GM18870 (cell line): ENCODE measurements around the gene RASA4B.
A peak's percentile ranks its signal among the peaks of the same experiment; 100 is the strongest.
"Not testable (repeated sequence)": the region's sequence is repeated elsewhere in the genome, so short reads cannot be mapped to it uniquely, and the experiment has no call there.

Experiments
- ATAC-seq: cut with Tn5 transposase; IDR thresholded peaks from one replicate; pipeline ENCODE4 v1.9.1; 2021; ENCODE audit warnings: moderate library complexity; ENCODE audit not compliant: unreplicated experiment

RASA4B gene

DNA sequence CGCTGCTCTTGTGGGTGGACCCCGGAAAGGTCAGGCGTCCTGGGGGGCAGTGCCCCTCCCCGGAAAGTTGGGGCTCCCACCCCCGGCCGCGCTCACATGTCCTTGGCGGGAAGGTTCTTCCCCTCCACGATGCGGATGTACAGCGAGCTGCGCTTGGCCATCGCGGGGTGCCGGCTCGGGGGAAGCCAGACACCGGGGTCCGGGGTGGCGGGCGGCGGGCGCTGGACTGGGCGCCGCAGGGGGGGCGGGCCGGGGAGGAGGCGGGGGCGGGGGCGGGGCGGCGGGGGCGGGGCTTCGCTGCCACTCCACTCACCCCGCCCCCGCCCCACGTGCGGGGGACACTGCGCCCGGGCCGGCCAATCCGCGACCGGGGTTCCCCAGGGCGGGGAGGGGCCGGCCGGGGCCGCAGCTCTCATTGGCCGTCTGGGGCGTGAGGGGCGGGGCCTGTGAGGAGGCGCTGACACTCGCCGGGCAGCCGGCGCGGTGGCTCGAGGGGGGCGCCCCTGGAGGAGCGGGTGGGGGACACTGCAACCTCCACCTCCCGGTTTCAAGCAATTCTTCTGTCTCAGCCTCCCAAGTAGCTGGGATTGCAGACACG, at the start of gene RASA4B:
Gene RASA4B, minus strand, starts transcription at position 228 of the 598 bp plus-strand sequence. Its CDS starts 67 bp downstream, at position 161.
- not testable (repeated sequence) for ATAC-seq

DNA sequence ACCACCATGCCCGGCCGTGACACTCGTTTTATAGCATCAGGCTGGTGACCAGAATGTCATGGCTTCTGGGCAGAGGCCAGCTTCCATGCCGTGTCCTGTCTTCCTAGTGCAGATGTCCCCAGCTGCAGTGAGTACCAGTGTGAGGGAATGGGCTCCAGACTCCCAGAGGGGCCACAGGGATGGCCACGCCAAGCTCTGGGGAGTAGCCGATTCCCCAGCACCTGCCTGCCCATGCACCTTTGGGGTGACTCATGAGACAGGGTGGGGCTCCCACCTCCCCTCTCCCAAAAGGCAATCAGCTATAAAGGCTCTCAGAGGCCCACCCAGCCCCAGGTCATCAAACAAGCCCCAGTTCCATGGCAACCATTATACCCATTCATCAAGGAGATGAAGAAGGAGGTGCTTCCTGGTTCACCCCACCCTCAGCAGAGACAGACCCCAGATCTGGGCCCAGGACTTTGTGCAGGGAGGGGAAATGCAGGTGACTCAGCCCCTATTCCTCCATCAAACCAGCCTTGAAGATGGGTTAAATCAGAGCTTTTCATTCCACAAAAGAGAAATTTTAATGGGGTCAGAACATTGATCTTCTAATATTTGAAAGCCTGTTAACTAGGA, 33.3 kb upstream of the RASA4B start, which contains the start of gene SPDYE2:
Gene SPDYE2, plus strand, starts transcription at position 419 of the 615 bp plus-strand sequence. CDS start 2,030 bp downstream, outside the sequence.
- ATAC-seq = not testable (repeated sequence)

DNA sequence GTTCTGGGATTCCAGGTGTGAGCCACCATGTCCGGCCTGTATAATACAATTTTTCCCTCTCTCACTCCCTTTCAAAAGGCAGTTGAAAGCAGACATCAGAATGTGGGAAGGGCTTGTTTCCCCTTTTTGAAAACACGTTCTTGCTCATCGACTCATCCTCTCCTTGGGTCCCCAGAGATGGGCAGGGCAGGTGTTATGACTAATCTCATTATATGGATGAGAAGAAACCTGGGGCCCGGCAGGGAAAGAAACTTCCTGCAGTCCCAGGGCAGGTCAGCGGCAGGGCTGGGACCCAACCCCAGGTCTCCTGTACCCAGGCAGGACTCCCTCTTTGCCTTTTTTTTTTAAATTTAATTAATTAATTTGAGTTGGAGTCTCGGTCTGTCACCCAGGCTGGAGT, 28.8 kb upstream of the RASA4B start:
- ATAC-seq = peak; percentile 78

DNA sequence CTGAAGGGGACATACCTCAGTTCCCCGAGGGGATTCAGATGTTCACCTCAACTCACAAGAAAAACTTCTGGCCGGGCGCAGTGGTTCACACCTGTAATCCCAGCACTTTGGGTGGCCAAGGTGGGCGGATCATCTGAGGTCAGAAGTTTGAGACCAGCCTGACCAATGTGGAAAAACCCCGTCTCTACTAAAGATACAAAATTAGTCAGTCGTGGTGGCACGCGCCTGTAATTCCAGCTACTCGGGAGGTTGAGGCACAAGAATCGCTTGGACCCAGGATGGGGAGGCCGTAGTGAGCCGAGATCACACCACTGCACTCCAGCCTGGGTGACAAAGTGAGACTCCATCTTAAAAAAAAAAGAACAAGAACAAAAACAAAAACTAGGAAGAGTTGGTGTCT, 27.7 kb upstream of the RASA4B start:
- ATAC-seq = not testable (repeated sequence)

DNA sequence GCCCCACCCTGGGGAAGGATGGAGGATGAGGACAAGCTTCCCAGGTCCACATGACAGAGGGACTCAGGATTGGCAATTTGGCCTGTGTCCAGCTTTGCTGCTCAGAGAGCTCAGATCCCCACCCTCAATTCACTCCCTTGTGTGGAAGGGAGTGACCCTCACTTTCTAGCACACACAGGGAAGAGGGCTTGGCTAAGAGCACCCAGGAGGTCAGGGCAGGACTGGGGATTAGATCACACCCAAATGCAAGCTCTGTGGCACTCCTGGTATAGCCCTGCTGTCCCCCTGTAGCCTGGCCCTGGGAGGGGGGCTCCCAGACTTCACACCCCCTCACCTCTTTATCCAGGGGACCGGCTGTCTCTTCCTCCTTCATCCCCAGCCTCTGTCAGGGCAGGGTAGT, 26.8 kb upstream of the RASA4B start:
- not testable (repeated sequence) for ATAC-seq

DNA sequence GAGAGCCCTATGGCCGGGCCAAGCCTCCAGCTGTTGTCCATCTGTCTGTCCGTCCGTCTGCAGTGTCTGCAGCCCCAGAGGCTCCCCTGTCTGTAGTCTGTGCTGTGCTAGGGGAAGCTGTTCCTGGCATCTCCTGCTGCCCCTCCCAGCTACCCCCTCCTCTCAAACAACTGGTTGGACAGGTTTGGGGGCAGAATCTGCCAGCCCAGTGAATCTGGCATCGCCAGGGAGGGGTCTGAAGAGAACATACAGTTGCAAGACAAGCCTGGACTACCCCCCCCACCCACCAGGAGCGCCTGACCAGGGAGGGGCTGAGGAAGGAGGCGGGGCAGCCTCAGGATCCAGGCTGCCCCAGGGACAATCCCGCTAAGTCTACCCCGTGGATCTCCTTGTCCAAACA, 26.0 kb upstream of the RASA4B start, which contains the start of gene UPK3BL2:
Gene UPK3BL2, minus strand, starts transcription at position 101 of the 400 bp plus-strand sequence. Its CDS starts 60 bp downstream, at position 41.
- not testable (repeated sequence) for ATAC-seq

DNA sequence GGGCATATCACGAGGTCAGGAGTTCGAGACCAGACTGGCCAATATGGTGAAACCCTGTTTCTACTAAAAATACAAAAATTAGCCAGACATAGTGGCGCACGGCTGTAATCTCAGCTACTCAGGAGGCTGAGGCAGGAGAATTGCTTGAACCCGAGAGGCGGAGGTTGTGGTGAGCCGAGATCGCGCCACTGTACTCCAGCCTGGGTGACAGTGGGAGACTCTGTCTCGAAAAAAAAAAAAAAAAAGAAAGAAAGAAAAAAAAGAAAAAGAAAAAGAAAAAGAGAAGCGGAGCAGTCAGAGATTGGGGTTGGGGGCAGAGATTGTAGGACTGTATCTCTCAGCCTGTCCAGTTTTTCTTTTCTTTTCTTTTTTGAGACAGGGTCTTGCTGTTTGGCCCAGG, 25.2 kb upstream of the RASA4B start:
- not testable (repeated sequence) for ATAC-seq

DNA sequence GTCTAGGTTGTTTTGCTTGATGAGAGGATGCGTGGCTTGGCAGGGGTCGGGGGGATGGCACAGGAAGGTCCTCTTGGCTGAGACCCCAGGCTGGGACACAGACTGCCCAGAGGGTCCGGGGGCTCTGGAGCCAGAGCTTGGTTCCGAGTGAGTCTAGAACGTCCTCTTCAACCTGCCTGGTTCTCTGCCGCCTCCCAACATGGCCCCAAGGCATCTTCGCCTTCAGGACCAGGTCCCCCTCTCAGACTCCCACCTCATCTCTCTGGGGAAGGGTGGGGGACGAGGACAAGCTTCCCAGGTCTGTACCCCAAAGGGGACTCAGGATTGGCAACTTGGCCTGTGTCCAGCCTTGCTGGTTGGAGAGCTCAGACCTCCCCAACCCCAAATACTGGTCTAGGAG, 24.5 kb upstream of the RASA4B start:
- not testable (repeated sequence) for ATAC-seq

DNA sequence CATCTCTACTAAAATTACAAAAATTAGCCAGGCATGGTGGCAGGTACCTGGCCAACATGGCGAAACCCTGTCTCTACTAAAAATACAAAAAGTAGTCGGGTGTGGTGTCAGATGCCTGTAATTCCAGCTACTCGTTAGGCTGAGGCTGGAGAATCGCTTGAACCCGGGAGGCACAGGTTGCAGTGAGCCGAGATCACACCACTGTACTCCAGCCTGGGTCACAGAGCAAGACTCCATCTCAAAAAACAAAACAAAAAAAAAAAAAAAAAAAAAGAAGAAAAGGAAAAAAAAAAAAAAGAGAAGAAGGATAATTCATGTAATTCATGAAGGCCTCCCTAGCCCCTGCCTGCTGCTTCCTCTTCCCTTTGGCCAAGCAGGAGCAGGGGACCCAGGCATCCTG, 23.0 kb upstream of the RASA4B start:
- not testable (repeated sequence) for ATAC-seq

DNA sequence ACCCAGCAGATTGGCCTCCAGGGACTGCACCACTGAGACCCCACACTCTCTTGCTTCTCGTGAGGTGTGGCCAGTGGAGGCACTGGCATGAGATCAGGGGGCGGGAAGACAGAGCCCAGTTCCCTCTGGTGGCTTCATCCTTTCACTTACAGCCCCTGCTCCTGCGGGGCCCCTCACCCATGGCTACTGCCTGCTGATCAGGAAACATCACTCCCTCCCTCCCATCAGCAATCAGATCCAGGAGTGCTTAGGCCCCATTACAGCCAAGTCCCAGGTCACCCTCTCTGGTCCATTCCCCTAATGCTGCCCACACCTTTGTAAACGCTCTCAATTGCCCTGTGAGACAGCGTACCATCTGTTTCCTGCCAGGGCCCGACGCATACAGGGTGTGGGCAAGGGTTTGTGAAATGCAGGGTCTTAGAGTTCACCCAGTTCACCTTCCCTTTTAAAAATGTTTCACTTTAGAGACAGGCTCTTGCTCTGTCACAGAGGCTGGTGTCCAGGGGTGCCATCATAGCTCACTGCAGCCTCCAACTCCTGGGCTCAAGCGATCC, 17.6 kb upstream of the RASA4B start:
- not testable (repeated sequence) for ATAC-seq

DNA sequence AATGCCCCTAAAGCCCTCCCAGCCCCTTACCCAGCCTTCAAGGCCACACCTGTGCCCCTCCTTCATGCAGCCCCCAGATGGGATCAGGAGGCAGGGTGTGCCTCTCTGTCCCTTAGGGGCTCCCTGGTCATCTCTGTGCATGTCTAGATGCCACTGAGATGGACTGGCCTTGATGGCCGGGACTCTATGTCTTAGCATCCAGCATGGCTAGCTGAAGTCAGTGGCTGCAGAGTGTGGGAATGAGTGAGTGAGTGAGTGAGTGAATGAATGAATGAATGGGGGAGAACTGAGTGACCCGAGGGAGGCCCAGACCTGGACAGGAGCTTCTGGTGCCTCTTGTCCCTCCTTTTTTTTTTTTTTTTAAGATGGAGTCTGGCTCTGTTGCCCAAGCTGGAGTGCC, 14.6 kb upstream of the RASA4B start:
- not testable (repeated sequence) for ATAC-seq

DNA sequence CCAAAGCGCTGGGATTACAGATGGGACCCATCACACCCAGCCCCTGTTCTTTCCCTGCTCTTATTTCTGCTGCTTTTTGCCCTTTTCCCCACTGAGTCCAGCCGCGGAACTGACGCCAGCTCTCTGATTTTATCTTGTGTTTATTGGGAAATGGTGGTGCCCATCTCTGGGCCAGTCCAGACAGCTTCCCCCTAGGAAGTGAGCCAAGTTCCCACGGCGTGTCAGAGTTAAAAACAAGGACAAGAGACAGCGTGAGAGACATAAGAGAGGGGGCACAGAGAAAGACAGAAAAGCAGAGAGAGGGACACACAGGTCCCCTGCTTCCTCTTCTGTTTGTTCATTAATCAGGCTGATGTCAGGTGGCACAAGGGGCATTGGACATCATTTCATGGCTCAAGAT, 14.0 kb upstream of the RASA4B start:
- ATAC-seq = not testable (repeated sequence)

DNA sequence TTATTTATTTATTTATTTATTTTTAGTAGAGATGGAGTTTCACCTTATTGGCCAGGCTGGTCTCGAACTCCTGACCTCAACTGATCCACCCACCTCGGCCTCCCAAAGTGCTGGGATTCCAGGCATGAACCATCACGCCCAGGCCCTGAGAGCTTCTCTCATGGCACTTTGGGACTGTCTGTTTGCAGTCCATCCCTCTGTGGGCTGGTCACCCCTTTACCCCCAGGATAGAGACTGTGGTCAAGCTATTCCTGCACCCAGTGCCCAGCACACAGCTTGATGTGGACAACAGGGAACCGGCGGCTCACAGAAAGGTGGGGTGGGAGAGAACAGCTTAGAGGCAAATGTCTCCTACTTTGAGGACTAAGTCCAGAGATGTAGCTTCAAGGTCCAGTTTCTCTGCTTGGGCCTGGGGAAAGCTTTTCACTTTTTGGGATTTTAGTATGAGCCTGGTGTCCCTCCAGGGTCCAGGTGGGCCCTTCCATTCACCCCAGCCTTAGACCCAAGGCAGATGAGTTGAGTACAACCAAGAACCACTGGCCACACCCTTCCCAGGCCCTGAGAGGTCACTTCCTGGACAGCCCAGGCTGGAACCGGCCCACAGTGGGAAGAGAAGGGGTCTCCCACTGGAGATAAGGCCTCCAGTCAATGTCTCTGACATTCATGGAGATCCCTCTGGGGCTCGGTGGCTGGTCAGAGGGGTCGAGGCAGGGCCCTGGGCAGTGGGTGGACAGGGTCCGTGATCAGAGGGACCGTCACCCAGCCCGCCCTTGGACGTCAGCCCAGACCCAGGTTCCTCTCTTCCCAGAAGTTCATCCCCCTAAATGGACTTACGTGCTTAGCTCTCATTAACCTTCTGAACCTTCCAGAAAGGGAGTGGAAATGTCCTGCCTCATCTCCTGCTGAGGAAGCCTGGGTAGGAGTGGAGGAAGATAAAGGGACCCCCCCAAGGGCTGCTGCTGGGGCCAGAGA, 10.5 kb upstream of the RASA4B start:
- not testable (repeated sequence) for ATAC-seq

DNA sequence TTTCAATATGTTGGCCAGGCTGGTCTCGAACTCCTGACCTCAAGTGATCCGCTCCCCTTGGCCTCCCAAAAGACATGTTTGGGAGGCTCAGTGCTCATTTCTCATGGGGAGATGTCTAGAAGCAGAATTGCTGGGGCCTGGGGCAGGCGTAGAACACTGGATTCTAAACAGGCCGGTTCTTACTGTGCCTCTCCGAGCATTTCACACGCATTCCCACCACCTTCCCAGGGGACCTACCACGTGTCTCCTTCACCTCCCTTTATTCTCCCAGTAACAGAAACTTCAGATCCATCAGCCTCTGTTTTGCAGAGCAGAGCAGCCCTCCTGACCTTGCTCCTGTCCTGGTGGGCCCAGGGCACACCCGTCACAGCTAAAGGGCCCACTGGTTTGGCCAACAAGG, 9.6 kb upstream of the RASA4B start:
- not testable (repeated sequence) for ATAC-seq

DNA sequence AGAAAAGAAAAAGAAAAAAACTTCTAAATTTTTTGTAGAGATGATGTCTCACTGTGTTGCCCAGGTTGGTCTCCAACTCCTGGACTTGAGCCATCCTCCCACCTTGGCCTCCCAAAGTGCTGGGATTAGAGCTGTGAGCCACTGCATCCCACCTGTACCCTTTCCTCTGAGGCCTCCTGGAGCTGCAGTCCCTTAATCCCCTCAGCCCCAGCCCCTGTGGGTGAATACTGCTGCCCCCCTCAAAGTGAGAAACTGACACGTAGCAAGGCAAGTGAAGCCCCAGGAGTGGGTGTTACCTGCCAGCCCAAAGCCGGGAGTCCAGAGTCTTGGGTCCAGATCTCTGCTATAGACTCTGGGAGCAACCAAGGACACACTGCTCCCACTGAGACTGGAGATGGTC, 7.2 kb upstream of the RASA4B start:
- ATAC-seq = not testable (repeated sequence)

DNA sequence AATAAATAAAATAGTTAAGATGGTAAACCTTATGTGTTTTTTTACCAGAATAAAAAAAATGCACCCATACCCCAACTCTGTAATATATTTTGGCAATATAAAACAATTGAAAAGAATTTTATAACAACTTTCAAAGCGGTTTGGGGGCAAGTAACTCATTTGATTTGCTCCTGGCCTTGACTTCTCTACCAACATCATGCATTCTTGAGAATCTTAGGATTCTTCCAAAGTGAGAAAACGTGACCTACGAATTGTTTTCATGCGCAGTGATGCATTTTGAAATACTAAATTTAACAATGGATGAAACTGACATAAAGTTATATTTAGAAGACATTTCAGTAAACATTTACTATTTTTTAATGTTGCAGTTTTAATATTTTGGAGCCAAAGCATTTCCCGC, 3.2 kb upstream of the RASA4B start:
- ATAC-seq = not testable (repeated sequence)

DNA sequence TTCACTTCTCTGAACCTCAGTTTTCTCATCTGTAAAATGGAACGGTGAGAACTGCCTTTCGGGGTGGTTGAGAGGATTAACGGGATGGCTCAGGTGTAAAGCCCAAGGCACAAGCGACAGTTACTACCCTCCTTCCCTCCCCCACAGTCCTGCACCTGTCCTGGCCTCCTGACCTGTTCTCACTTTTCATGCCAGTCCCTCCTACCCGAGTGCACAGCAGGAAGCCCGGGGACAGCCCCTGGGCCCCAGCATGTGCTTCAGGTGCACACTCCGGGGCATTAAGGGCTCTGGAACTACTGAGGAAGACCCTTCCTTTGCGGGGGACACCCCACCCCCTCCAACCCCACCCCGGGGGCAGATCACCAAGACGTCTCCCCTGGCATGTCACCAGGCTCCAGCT, 626 bp downstream of the RASA4B start:
- ATAC-seq = not testable (repeated sequence)

DNA sequence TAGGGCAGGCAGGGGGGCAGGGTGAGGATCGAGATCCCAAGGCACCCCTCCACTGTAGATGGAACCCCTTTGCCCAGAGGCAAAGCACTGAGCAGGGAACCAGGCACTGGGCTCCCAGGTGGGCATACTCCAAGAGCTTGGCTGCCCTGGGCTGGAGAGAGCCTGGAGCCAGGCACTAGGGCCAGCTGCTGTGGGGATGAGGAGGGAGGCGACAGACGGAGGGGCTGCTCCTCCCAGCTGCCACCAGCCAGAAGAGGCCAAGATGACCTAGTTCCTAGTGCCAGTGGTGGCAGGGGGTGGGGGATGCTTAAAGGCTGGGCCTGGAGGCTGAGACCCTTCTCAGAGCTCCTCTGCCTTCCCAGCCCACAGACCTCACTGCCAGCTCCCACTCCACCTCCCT, 1.7 kb downstream of the RASA4B start:
- ATAC-seq = peak; percentile 0

DNA sequence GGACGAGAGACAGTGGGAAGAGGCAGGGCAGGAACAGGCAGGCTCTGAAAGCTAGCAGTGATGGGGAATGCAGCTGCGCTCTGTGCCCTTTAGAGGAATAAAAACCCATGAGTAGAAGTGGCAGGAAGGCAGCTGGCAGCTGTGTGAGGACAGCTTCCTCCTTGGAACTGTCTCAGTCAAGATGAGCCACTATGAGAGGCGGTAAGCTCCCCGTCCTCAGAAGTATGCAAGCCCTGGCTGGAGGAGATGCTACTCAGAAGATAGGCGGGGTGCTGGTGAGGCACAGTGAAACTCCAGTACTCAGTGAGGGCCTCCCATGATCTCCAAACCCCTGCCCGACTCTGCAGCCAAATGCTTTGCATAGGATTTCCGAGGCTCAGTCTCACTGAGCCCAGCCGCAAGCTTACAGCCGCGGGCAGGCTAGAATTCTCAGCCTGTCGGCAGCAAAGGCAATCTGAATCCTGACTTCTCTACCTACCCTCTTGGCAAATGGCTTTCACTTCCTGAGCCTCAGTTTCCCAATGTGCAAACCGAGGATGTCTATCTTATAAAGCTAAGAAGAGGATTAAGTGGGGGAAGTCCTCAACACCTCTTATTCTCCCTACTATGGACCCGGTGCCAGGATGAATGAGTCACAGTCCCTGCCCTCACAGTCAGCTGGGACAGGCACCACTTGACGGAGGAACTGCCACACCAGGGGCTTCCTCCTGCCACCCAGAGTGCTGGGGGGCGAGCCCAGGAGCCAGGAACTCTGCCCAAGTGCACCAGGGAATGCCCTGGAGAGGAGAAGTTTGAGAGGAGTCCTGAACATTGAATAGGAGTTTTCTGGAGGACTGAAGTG, 2.5 kb downstream of the RASA4B start:
- peak; percentile 71 for ATAC-seq

DNA sequence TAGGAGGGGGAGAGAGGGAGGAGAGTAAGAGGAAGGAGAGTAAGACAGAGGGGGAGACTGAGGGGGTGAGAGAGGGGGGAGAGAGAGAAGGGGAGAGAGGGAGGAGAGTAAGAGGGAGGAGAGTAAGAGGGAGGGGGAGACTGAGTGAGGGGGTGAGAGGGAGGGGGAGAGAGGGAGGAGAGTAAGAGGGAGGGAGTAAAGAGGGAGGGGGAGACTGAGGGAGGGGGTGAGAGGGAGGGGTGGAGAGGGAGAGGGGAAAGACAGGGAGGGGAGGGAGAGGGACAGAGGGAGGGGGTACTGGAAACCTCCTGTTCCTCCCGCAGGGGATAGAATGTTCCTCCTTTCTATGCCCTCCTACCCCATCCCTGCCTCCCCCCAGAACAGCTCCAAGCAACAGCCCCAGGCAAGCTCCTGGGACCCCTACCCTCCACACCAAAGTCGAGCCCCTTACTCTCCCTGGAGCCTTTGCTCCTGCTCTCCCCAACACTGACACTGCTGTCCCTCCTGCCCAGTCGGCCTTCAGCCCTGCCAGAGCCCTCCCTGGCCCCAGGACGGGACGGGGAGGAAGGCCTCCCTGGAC, 4.8 kb downstream of the RASA4B start:
- ATAC-seq = not testable (repeated sequence)
